ENCODE measurements around the gene MSANTD1.

The MSANTD1 gene

DNA sequence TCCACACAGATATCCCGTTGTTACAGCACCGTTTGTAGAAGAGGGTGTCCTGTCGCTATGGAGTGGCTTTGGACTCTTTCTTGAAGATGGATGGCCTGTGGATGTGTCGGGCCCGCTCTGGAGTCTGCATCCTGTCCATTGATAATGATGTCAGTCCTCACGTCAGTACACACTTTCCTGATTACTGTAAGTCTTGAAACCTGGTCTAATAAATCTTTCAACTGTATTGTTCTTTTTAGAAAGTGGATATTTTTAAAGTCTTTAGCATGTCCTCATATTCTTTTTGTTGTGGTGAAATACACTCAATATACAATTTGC, 14.9 kb downstream of the MSANTD1 start:
- no peak for DNase-seq (ENCODE audit: low spot score)

DNA sequence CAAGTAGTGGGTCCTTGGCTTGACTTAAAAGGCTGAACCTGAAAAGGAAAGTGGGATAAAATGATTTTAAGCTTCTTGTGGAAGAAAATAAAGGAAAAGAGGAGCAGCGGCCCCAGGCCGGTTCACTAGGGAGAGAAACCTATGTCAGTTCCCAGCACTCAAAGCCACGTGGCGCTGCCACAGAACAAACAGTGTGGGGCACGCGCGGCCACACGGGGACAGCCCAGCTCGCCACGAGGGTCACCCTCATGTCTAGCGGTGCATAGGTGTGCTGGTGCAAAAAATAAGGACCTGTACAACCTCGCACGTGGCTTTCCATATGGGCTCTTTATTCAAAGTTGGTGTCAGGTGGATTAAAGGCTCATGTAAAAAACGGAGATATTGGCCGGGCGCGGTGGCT, 17.1 kb downstream of the MSANTD1 start:
- DNase-seq (ENCODE audit: low spot score), result peak; percentile 1

DNA sequence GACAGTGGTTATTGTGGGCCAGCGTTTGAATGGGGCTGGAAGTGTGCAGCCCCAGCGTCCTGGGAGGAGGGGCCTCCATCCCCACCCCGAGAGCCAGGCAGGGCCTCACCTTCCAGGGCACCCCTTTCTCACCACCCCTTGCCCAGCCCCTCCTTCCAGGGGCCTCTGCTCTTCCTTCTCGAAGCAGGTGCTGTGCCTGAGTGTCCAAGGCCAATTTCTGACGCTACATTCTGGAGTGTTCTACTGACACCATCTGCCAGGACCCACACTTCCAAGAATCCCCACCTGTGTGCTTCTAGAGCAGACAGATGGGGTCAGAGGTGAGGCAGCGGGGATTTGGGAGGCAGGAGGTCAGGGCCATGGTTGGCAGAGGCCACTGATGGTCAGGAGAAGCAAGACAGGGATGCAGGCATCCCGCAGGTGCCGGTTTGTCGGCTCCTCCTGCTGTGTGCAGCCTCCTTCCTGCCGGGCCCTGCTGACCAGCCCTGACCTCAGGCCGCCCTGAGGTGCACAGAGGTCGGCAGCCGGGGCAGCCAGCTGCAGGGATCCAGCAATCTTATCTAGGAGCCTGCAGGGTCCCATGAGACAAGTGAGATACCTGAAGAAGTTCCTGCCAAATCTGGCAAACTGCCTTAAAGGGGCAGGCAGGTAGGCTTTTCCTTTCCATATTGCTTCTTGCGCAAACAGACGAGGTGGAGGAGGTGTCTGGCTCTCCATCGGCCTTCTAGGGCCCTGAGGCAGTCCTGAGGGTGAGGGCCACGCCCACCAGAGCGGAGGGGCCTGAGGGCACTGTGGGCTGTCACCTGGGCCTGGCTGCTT, 18.8 kb downstream of the MSANTD1 start:
- DNase-seq (ENCODE audit: low spot score), result peak; percentile 45

DNA sequence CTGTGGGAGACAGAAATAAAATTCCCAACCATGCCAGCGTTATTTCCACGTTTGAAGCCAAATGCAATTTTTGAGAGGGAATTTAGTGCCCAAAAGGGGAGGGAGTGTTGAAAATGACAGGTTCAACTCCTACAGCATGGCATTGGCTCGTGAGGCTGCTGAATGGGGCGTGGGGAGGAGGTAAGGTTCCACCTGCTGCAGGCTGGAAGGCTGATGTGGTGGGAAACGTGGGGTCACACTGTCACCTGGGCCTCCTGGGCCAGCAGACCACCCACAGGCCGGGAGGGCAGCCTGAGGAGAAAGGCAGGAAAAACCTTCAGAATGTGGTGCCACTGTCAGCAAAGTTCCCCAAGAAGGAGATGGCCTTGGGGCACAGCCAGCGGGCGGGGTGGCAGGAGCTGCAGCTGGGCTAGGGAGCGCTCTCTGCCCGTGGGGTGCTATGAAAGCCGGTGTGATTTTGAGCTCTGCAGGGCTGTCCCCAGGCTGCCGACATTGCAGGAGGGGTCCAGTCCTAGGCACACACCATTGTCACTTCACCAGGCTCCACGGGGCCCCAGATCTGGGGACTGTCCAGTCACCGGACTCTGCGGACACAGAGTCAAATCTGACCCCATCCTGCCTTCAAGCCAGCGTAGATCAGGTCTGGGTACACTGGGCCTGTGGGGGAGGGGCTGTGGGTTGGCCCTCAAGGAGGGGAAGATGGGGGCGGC, 19.6 kb downstream of the MSANTD1 start:
- no peak for DNase-seq (ENCODE audit: low spot score)

DNA sequence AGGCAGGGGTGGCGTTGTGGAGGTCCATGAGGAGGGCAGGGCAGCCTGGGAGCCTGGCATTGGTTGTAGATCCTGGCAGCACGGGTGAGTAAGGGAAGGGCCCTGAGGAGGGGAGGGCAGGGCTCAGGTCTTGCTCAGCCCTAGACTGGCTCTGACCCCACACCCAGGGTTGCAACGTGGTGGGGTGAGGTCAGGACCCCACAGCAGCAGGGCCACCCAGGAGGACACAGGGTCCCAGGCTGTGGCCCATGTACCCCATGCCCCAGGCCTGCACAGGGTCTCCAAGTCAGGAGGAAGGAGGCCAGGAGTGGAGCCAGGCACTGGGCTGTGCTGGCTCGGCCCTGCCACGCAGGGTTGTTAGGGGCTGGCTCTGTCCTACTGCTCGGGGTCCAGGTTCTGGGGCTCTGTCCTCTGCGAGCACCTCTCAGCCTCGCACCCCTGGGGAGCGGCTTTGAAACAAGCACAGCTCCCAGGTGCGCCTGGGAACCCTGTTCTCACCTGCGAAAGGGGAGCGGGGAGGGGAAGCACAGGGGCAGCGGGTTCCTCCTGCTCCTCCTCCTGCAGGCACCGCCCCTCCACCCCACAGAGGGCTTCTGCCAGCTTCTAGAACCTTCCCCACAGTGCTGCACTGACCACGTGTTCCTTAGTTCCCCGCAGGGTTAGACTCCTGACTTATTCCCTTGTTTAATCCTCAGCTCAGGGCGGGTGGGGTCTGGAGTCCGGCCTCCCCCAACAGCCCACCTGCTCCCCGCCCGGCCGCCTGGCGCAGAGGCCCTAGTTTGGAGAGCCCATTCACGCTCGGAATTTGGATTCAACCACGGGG, 20.4 kb downstream of the MSANTD1 start:
- no peak for DNase-seq (ENCODE audit: low spot score)

DNA sequence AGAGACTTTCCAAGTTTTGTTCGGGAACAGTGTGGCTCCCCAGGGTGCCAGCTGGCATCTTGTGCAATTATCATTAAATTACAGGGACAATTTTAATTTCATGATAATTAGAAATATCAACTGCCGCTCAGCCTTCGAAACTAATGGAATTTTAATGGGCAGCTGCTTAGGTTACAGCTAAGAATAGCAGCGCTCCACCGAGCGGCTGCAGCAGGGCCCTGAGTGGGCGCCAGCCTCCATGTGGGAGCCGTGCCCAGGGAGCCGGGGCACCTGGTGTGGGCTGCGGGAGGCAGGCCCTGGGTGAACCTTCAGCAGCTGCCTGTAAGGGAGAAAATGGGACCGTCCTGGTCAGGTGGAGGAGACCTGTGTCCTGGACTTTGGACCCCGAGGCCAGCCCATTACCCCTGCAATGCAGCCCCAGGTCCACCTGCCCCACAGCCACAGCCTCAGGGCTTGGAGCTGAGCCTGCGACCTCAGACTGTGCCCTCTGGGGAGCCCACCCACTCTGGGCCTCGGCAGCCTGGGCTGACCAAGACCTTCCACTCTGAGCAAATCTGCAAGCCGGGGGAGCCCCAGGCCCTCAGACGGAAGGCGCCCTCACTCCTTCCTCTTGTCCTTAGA, 21.1 kb downstream of the MSANTD1 start:
- peak; percentile 7 for DNase-seq (ENCODE audit: low spot score)

DNA sequence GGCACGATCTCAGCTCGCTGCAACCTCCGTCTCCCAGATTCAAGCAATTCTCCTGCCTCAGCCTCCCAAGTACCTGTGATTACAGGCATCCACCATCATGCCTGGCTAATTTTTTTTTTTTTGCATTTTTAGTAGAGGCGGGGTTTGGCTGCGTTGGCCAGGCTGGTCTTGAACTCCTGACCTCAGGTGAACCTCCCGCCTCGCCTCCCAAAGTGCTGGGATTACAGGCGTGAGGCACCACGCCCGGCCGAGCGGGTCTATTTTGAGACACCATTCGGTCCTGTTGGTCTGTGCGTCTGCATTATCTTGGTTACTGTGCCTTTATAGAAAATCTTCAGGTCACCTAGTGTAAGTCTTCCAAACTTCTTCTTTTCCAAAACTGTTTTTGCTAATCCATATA, 22.2 kb downstream of the MSANTD1 start:
- no peak for DNase-seq (ENCODE audit: low spot score)

DNA sequence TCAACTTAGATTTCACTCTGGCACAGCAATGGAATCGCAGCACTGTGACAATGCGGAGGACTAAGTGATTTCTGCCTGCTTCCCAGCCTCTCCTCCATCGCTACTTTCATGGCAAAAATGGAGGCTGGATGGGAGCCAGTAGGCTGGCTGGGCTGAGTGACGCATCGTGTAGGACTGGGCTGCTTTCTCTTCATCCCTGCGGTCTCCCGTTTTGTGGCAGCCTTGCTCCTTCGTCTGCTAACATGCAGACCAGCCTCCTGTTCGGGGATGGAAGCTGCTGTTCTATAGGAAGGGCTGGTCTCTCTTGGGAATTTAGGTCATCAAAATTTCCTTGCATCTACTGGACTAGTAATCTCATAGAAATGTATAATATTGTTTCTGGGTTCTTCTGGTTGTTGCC, 28.0 kb downstream of the MSANTD1 start:
- DNase-seq (ENCODE audit: low spot score), result no peak

DNA sequence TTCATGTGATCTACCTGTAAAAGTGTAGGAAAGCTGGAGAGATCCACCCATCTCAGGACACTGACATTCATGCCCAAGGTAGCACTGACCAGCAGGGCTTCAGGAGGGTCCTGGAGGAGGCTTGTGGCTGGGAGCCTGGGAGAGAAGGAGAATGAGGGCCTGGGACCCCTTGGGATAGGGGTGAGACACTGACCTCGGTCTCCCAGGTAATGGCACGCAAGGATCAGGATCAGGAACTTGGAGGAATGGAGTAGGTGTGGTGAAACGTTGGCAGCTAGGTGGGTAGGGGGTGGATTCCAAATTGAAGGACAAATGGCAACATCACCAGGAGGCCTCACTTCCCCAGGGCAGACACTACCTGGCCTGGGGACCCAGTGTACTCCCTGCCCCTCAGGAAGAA, 31.5 kb downstream of the MSANTD1 start:
- no peak for DNase-seq (ENCODE audit: low spot score)

DNA sequence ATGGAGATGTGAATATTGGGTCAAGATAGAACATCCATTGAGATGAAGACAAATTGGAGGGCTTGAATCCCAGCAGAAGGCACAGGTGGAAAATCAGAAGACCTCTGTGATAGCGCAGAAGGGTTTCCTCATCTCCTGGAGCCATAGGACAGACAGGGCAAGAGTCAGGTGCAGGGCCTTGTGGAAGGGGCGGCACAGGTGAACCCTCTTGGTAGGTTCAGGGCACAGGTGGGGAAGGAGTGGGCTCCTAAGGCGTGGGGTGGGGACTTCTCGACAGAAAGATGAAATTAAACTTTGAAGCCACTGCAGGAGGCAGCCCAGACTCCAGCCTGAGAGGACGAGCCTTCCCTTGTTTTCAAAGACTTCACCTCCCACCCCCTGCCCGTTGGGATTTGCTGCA, 34.5 kb downstream of the MSANTD1 start:
- no peak for DNase-seq (ENCODE audit: low spot score)

DNA sequence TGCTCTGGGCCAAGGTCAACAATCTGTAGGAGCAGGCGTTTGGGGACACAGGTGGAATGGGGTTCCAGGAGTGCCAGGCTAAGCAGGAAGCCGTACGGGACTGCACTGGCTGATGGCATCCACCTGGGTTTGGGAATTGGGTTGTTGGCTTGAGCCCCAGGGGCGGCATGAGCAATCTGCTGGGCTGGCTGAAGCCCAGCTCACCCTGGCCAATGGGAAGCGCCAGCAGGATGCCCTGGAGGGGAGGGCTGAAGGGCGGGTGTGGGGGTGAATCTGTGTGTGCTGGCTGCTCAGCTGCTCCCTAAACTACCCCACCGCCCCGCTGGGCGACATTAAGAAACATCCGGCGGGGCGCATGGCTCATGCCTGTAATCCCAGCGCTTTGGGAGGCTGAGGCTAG, 35.0 kb downstream of the MSANTD1 start:
- DNase-seq (ENCODE audit: low spot score), result no peak

DNA sequence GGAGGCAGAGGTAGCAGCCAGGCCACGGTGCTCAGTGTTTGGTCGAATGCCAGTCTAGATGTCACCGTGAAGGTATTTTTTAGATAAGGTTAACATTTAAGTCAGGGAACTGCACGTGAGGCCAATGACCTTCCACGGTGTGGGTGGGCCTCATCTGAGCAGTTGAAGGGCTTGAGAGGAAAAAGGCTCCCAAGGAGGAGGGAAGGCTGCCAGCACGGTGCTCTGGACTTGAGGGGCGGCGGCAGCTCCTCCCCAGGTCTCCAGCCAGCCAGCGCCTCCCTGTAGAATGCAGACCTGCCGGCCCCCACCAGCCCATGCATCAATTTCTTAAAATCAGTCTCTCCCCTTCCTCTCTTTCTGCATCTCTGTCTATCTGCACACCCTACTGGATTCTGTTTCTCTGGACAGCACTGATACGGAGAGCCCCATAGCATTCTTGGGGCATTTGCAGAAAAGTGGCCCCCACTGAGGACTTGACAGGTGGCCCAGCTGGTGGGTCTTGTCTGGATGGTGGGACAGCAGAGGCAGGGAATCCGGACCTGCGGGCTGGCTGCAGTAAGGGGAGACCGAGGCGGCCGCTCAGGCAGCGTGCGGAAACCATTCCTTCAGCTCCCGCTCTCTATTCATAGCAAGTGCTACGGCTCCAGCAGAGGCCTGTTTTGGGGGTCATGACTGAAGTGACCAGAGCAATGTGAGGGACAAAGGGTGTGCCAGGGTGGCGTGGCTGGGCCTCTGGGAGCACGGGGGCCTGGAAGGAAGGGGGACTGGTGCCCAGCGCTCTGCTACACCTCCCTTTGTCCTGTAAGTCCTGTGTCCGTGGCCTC, 36.0 kb downstream of the MSANTD1 start:
- no peak for DNase-seq (ENCODE audit: low spot score)

DNA sequence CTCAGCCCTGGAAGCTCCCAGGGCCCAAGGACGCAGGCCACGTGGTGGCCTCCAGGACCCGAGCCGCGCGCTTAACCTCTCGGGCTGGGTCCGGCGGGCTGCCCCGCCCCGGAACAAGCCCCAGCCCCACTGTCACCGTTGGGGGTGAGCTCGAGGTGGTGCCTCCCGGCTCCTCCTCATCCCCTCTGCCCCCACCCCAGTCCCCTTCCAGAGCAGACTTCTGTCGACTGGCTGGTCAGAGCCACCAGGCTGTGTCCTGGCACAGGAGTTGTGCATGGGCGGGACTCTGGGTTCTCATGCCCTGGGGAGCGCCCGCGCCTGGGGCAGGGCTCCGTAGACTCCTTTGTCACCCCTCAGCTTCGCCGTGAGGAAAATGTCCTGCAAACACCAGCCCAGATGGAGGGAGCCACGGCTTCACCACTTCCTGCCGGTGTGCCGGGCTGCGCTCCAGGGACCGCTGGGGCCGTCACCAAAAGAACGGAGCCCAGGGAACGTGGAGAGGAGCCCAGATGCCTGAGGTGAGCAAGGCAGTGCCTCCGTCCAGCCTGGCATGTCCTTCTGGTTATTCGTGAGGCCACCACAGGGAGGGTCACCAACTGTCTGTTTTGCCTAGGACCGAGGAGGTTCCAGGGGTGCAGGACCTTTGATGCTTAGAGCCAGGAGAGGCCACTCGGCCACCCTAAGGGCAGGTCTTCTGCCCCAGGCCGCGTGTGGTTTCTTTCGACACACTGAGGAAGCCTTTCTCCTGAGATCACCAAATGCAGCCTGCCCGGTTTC, 36.8 kb downstream of the MSANTD1 start:
- DNase-seq (ENCODE audit: low spot score), result no peak

DNA sequence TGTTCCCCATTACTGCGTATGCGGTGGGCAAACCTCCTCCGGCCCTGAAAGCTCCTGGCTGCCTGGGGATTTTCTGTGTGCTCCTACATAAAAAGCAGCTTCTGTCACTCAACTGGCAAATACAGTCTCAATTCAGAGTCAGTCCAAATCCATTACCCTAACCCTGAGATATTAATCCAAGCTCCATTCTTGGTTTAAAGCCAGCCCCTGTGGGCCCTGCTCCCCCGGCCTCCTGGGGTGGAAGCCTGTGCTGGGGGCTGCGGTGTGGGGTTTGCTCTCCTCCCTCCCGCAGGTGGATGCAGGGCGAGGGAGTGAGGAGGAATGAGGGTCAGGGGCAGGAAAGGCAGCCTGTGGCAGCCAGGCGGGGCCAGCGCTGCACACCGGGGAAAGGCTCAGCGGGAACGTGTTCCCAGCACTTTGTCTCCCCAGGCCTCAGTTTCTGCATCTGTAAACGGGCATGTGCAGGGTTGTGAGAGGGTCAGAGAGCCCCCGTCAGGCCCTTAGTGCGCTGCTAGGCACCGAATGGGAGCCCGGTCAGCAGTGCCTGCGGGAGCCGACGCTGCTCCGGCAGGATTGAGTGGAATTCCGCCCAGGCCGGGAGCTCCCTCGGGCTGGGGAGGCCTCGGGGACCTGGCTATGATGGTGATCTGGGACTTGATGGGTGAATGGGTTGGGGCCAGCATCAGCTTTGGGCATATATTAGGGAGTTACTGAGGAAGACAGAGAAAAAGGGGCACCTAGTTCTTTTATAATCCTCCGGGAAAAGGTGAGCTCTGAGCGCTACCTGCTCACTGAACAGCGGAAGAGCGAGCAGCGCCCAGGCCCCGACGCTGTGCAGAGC, 37.6 kb downstream of the MSANTD1 start:
- no peak for DNase-seq (ENCODE audit: low spot score)

DNA sequence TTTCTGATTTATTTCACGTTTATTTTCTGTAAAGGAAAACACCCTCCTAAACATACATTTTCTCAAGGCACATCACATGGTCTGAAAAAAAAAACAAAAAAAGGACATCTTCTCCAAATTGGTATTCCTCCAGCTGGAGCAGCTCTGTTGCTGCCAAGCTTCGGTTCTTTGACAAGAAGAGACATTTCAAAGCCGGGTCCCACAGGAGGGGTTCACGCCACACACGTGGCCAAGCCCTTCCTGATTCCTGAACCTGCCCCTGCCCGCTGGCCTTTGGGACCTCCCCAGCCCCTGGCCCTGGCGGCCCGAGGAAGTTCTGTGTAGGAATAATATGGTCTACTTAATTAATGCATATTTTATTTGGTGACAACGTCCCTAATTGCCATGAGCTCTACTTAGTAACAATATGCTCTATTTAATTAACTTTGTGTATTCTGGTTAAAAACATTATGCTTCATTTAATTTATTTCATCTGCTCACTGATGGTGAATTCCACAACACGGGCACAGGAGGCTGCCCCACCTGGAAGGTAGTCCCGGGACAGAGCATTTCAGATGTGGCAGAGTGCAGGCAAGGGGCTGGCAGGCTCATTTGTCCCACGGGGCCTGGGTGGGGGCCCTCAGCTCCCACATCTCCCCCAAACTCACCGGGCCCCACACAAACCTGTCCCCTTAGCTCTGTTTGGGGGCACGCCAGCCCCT, 38.5 kb downstream of the MSANTD1 start:
- no peak for DNase-seq (ENCODE audit: low spot score)

DNA sequence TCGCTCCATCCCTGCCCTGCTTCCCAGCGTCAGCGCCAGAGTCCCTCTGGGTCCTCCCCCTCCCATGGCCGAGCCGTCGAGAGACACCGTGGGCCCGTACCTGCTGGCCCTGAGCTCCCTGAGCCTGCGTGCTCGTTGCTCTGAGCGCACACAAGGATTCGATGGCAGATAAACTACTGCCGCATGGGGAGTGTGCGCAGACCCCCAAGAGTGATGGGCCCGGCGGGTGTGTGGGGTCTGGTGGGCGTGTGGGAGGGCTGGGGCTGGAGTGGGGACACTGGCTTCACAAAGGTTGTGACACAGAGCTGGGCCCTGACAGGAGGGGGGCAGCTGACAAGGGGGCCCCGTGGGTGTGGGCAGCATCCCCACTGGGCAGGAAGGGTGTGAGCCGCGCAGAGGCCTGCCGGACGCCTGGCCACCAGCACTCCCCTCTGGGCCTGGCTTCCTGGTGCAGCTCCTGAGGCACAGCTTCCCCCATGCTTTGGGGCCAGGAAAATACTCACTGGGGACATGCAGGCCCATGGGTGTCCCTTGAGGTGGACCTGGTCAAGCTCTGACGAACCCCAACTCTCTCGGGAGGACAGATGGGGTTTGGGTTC, 39.1 kb downstream of the MSANTD1 start:
- DNase-seq (ENCODE audit: low spot score), result no peak

DNA sequence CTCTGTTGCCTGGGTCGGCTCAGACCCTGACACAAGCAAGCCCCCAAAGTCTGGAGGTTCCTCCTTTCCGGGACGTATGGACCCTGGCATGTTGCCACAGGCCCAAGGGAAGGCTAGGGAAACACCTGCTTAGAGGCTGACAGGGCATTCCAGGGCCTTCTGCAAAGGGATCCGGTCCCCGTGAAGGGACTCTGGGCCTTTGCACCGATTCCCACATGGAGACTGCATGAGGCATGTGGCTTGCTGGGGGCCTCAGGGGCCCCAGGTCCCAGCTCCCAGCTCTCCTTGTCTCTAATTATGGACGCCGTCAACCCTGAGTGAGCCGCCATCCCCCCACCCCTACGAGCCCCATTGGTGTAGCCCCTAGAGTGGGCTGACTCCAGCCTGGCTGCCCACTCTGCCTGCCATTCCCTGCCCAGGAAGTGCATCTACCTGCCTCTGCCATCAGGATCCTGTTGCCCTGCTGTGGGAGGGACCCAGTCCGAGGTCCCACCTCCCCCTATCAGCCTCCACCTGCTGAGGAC, 39.7 kb downstream of the MSANTD1 start:
- no peak for DNase-seq (ENCODE audit: low spot score)

DNA sequence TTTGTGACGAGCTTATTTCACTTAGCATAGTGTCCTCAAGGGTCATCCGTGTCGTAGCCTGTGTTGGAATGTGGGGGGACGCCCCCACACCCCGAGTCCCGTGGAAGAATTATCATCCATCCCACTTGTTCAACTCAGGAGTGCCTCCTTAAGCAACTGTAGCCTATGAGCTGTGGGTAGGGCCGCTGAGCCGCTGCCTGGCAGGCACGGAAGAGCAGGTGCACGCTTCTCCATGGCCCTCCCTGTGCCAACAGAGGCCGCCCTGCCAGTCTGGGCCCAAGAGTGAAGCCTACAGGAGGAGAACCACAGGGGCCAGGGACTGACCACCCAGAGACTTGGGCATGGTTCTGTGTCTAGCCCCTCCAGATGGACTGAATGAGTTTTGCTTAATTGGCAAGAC, 41.5 kb downstream of the MSANTD1 start:
- DNase-seq (ENCODE audit: low spot score), result no peak

DNA sequence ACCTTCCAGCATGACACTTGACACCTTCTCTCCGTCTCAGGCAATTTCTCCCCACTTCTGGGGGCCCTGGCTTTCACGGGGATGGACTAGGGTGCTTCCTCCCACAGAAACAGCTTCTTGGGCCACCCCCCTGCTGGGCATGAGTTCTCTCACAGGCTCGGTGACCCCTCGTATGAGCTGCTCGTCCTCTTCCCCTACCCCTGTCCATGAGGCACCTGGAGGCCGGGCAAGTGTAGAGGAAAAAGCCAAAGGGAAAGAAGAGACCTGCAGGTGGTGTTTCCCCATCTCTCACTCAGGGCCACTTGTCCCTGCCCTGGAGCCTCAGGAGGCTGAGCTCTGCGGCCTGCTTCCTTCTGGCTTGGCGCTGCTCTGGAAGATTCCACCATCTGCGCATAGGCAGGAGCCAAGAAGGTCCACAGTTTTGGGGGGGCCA, 41.9 kb downstream of the MSANTD1 start:
- DNase-seq (ENCODE audit: low spot score), result no peak
